GM12878 (cell line): Measurements from ENCODE around the gene HEATR3. TPM values are rescaled to one million over a fixed set of nuclear protein-coding genes. Genes with fewer than 3 reads are reported as not detected.

Experiments
- ATAC-seq: fragments of 200-7000 bp; cut with Tn5 transposase; 3 replicates; pipeline ENCODE4 v1.9.1; 2020; ENCODE audit warnings: mild to moderate bottlenecking, moderate library complexity
- BruUV-seq: library from RNA; stranded (reverse); fragments of 400-500 nt; replicated peaks from 2 replicates; lab custom pipeline; 2021; lab: Mats Ljungman, UMichigan
- CTCF ChIA-PET: fragments of 300-600 bp; sonication (Branson Sonifier 250); formaldehyde crosslinking; extraction: SDS; loops from one replicate; lab custom pipeline; 2021; ENCODE audit warnings: inconsistent platforms; lab: Yijun Ruan, JAX
- POLR2A ChIA-PET: fragments of 350-600 bp; formaldehyde crosslinking; extraction: SDS; loops from one replicate; lab custom pipeline; 2021; ENCODE audit warnings: inconsistent platforms; lab: Charles Lee
- RAD21 ChIA-PET: fragments of 300-600 bp; sonication (Branson Sonifier 250); formaldehyde crosslinking; loops from one replicate; lab custom pipeline; 2023; ENCODE audit warnings: antibody characterized with exemption; ENCODE audit not compliant: unreplicated experiment; lab: Charles Lee
- SMC1A ChIA-PET: fragments of 300-600 bp; sonication (Branson Sonifier 250); formaldehyde crosslinking; loops from one replicate; lab custom pipeline; 2023; ENCODE audit not compliant: unreplicated experiment, uncharacterized antibody; lab: Charles Lee
- DNase-seq: peaks from one replicate; pipeline ENCODE4 v3.0.0-alpha.2; 2011; ENCODE audit warnings: low read depth, low spot score
- FAIRE-seq: peaks from 3 replicates; lab custom pipeline; 2011; peaks lifted over from hg19 to GRCh38; lab: Jason Lieb, UNC
- H2AFZ ChIP-seq: 2 replicates; pipeline ENCODE4 v1.6.0; 2011; ENCODE audit warnings: low read depth, low read length, control low read depth; ENCODE audit not compliant: control insufficient read depth
- H3K27ac ChIP-seq: 2 replicates; pipeline ENCODE4 v1.5.1; 2011; ENCODE audit warnings: control low read depth; ENCODE audit not compliant: control insufficient read depth, insufficient read depth
- H3K27me3 ChIP-seq, 2 experiments: replicated peaks in 1 of 2; 2 replicates each; pipeline versions ENCODE4 v1.6.0 to v1.6.1; 2011; ENCODE audit warnings: low read length in 1 of 2; ENCODE audit not compliant: control insufficient read depth in 2 of 2, insufficient read depth in 2 of 2
- H3K36me3 ChIP-seq, 2 experiments: 2 replicates each; pipeline ENCODE4 v1.5.1; 2011; ENCODE audit warnings: low read length in 1 of 2; ENCODE audit not compliant: control insufficient read depth in 2 of 2, insufficient read depth in 2 of 2
- H3K4me1 ChIP-seq: 2 replicates; pipeline ENCODE4 v1.6.1; 2011; ENCODE audit warnings: mild to moderate bottlenecking, low read length, moderate library complexity, mixed read lengths; ENCODE audit not compliant: control insufficient read depth, insufficient read depth
- H3K4me2 ChIP-seq: 2 replicates; pipeline ENCODE4 v1.6.0; 2011; ENCODE audit warnings: control low read depth; ENCODE audit not compliant: control insufficient read depth, insufficient read depth
- H3K4me3 ChIP-seq: fragments of 200-600 bp; sonication (generic); 2 replicates; pipeline ENCODE4 v1.5.1; 2016
- H3K79me2 ChIP-seq: 2 replicates; pipeline ENCODE4 v1.6.0; 2011; ENCODE audit warnings: low read length; ENCODE audit not compliant: control insufficient read depth, insufficient read depth
- H3K9ac ChIP-seq: 2 replicates; pipeline ENCODE4 v1.8.0; 2011; ENCODE audit warnings: low read length, control low read depth, mixed read lengths; ENCODE audit not compliant: control insufficient read depth, insufficient read depth
- H3K9me3 ChIP-seq: replicated peaks from 3 replicates; pipeline ENCODE4 v1.5.1; 2011; ENCODE audit warnings: mild to moderate bottlenecking, low read length; ENCODE audit not compliant: control insufficient read depth, insufficient read depth
- H4K20me1 ChIP-seq: 2 replicates; pipeline ENCODE4 v1.6.0; 2011; ENCODE audit not compliant: control insufficient read depth, insufficient read depth
- ASH2L ChIP-seq: fragments of 300-600, 200-600 bp; sonication (generic); IDR thresholded peaks from 2 replicates; pipeline ENCODE4 v1.6.1; 2017; ENCODE audit warnings: low read depth, mild to moderate bottlenecking, borderline replicate concordance
- BCL3 ChIP-seq: IDR thresholded peaks from 2 replicates; pipeline ENCODE4 v1.6.1; 2011; ENCODE audit warnings: borderline replicate concordance, low read depth, mild to moderate bottlenecking, moderate library complexity, low read length; ENCODE audit not compliant: insufficient read depth, poor library complexity, severe bottlenecking
- CBX5 ChIP-seq: sonication (generic); IDR thresholded peaks from 2 replicates; pipeline ENCODE4 v1.6.1; 2016; ENCODE audit warnings: low read depth, moderate library complexity, mild to moderate bottlenecking, inconsistent platforms
- CHD4 ChIP-seq: fragments of 200-600 bp; sonication (generic); IDR thresholded peaks from 2 replicates; pipeline ENCODE4 v1.6.1; 2016; ENCODE audit warnings: mild to moderate bottlenecking
- HDAC2 ChIP-seq: fragments of 200-600 bp; sonication (generic); IDR thresholded peaks from 2 replicates; pipeline ENCODE4 v1.6.1; 2017
- NFXL1 ChIP-seq: fragments of 450-650 bp; IDR thresholded peaks from 2 replicates; pipeline ENCODE4 v1.6.1; 2017; ENCODE audit warnings: antibody characterized with exemption, mild to moderate bottlenecking, borderline replicate concordance
- PAX5 ChIP-seq: IDR thresholded peaks from 2 replicates; pipeline ENCODE4 v1.6.1; 2011; ENCODE audit warnings: low read depth, low read length, borderline replicate concordance
- SKIL ChIP-seq: fragments of 450-650 bp; IDR thresholded peaks from 2 replicates; pipeline ENCODE4 v1.6.1; 2017; ENCODE audit warnings: mild to moderate bottlenecking, low read depth, inconsistent platforms; ENCODE audit not compliant: poor library complexity, severe bottlenecking
- WGBS: methylation state at CpG from one replicate; pipeline ENCODE4 v1.1.6; 2016; ENCODE audit warnings: low lambda C conversion rate; ENCODE audit not compliant: insufficient replicate concordance, insufficient coverage; ENCODE audit errors: missing lambda C conversion rate; 5-methylcytosine and 5-hydroxymethylcytosine counted together
- in situ Hi-C: fragments of 300-500 bp; cut with MboI; formaldehyde crosslinking; loops from 9 replicates; pipeline ENCODE4 v1.14.3; 2018; ENCODE audit warnings: mixed read lengths
- intact Hi-C: fragments of 100-400 bp; cut with micrococcal nuclease; formaldehyde crosslinking; loops from one replicate; pipeline ENCODE4 v1.14.2; 2022; ENCODE audit not compliant: unreplicated experiment
- polyA plus RNA-seq, 11 experiments: library from polyadenylated mRNA; depleted of rRNA in 4 of 11; unstranded in 6 of 11; stranded (reverse) in 5 of 11; fragments of >200 nt; fragmentation: Nextera tagmentation in 4 of 11; fragmentation: Illumina TruSeq in 1 of 11; extraction: Ambion mirVana in 4 of 11; extraction: Trizol in 1 of 11; gene quantifications; 1 replicate in 1 of 11; 2 replicates in 10 of 11; pipeline versions ENCODE4 v1.2.1 to v1.2.3, GENCODE V29; 2011 to 2016; ENCODE audit warnings: inconsistent platforms in 2 of 11, missing spikeins in 2 of 11, low read depth in 1 of 11
- total RNA-seq, 4 experiments: library from RNA; depleted of rRNA in 3 of 4; stranded (reverse); fragments of >200 nt in 3 of 4; fragmentation: Illumina TruSeq in 1 of 4; extraction: Trizol in 1 of 4; gene quantifications; 2 replicates each; pipeline versions ENCODE4 v1.2.1 to v1.2.3, GENCODE V29; 2013 to 2021

The HEATR3 gene
- total and polyA plus RNA-seq, 10 of the 15 experiments (the other 5 are each of a cell fraction or from before 2014, with no cell fraction given), result 1.5 to 30.0 (median 17.7) TPM

- Histone ChIP-seq H3K36me3 (no peaks in the 10 kb centered on the region), H4K20me1 (no peaks in the 10 kb centered on the region), H3K79me2 (no peaks in the 10 kb centered on the region), H3K4me3 (no peak overlapping the region), H3K27me3 (no peaks in the 10 kb centered on the region), H3K9me3 (no peaks in the 10 kb centered on the region), H3K9ac (no peak overlapping the region), H2AFZ (no peak overlapping the region), H3K4me2 (no peak overlapping the region), H3K27ac (no peak overlapping the region), H3K4me1 (no peaks in the 10 kb centered on the region)
- no TSS peak for BruUV-seq
- ChIA-PET SMC1A (no interaction called here), RAD21 (no interaction called here), CTCF (no interaction called here), POLR2A (no interaction called here)
- intact Hi-C loops, result no loop called here
- no peak for DNase-seq
- TF ChIP-seq SKIL, result no peak
- TF ChIP-seq CBX5, result no peak
- no peak for TF ChIP-seq HDAC2
- TF ChIP-seq NFXL1, result no peak
- TF ChIP-seq BCL3, result no peak
- TF ChIP-seq PAX5, result no peak
- no peak for TF ChIP-seq CHD4
- no peak for TF ChIP-seq ASH2L
- WGBS, result 80% methylated on average over 9 of the region's 9 CpGs
- no peak for FAIRE-seq
- in situ Hi-C loops, result no loop called here
- ATAC-seq, result no peak
Measured at GRCh38 chr16:50017553-50017952, 48.2 kb upstream of the HEATR3 start.
